Suprapubic skin (tissue), 3 donors: Measurements from ENCODE around the gene ALPI.

Source experiments
- CTCF ChIP-seq, 2 donors: fragments of 200-600 bp in 1 of 2; fragments of 450-650 bp in 1 of 2; sonication (generic) in 1 of 2; IDR thresholded peaks; one replicate each; pipeline ENCODE4 v1.5.1; 2016 to 2019; ENCODE audit warnings: antibody characterized with exemption in 2 of 2, mild to moderate bottlenecking in 1 of 2, moderate library complexity in 1 of 2
- POLR2AphosphoS5 ChIP-seq, 3 donors: sonication (generic); formaldehyde crosslinking; IDR thresholded peaks; one replicate each; pipeline ENCODE4 v1.6.1; 2017; ENCODE audit warnings: antibody characterized with exemption in 3 of 3

GRCh38 chr2:232434563-232435374 lies 21.2 kb upstream of the ALPI start:
- TF ChIP-seq CTCF (IDR thresholded peaks at IDR 0.05) (no peak), POLR2AphosphoS5 (IDR thresholded peaks at IDR 0.05) (no peak)
